Measurements from ENCODE around the gene NKD2. TPM values are rescaled to one million over a fixed set of nuclear protein-coding genes. Genes with fewer than 3 reads are reported as not detected.

The NKD2 gene
- total RNA-seq, 1 experiment from 2014 or later, result 0.21 TPM

DNA sequence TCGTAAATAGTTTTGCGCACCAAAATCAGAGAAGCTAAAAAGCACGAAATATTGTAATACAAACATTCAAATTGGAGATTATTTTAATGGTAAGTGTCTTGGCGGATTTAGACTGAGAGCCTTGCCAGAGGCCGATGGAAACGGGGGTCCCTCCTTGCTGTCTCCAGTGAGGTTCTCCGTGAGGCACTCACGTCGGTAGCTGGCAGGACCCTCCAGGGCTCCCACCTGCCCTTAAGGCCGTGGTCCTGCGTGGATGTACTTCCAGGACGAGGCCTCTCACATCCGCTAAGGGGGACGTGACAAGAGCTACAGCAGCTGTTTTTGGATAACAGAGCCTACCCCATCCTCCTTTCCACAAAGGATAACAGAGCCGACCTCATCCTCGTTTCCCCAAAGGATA, 7.9 kb downstream of the NKD2 start:
- no TSS peak for BruUV-seq (replicated peaks)
- POLR2A ChIA-PET, result interaction anchor here (0.6 kb wide), 1 partner anchor 110 kb away, joined by 3 read pairs; no protein-coding TSS in a partner anchor
- Mint-ChIP-seq H3K4me3 (ENCODE audit: unreplicated experiment) (no peak overlapping the region), H3K36me3 (ENCODE audit: insufficient read depth, unreplicated experiment) (no peaks in the 10 kb centered on the region), H3K27me3 (ENCODE audit: insufficient read depth, unreplicated experiment) (peaks cover 11% of the 10 kb centered on the region), H3K27ac (ENCODE audit: low read depth, unreplicated experiment) (no peak overlapping the region), H3K9me3 (ENCODE audit: unreplicated experiment) (no peaks in the 10 kb centered on the region), H3K4me1 (ENCODE audit: insufficient read depth, unreplicated experiment) (no peaks in the 10 kb centered on the region)
- TF ChIP-seq, protein P1, sequence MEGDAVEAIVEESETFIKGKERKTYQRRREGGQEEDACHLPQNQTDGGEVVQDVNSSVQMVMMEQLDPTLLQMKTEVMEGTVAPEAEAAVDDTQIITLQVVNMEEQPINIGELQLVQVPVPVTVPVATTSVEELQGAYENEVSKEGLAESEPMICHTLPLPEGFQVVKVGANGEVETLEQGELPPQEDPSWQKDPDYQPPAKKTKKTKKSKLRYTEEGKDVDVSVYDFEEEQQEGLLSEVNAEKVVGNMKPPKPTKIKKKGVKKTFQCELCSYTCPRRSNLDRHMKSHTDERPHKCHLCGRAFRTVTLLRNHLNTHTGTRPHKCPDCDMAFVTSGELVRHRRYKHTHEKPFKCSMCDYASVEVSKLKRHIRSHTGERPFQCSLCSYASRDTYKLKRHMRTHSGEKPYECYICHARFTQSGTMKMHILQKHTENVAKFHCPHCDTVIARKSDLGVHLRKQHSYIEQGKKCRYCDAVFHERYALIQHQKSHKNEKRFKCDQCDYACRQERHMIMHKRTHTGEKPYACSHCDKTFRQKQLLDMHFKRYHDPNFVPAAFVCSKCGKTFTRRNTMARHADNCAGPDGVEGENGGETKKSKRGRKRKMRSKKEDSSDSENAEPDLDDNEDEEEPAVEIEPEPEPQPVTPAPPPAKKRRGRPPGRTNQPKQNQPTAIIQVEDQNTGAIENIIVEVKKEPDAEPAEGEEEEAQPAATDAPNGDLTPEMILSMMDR (IDR thresholded peaks at IDR 0.05; ENCODE audit: unreplicated experiment), result no peak
- CTCF ChIA-PET, result interaction anchor here (0.7 kb wide), 1 partner anchor 134 kb away, joined by 3 read pairs; no protein-coding TSS in a partner anchor
- intact Hi-C loops (cut with micrococcal nuclease), result no loop called here
- no peak for DNase-seq (ENCODE audit: unreplicated experiment)

DNA sequence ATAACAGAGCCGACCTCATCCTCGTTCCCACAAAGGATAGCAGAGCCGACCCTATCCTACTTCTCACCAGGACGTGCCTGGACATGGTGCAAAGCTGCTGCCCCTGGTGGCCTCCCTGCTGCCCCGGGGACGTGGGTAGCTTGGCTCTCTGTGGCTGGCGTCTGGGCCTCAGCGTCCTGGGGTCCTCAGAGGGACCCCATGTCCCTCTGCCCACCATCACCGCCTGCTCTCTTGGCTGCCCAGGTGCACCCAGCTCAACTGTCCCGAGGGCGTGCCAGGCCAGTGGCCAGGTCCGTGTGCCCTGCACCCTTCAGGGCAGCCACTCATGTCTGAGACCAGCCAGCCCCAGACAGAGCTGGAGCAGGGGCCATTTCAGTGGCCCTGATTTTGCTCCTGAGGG, 8.5 kb downstream of the NKD2 start:
- CTCF ChIA-PET, result interaction anchor here (0.7 kb wide), 1 partner anchor 133 kb away, joined by 3 read pairs; no protein-coding TSS in a partner anchor
- TF ChIP-seq, protein P1 (IDR thresholded peaks at IDR 0.05; ENCODE audit: unreplicated experiment), result no peak
- DNase-seq (ENCODE audit: unreplicated experiment), result no peak
- Mint-ChIP-seq H3K27me3 (ENCODE audit: insufficient read depth, unreplicated experiment) (peaks cover 5% of the 10 kb centered on the region), H3K4me1 (ENCODE audit: insufficient read depth, unreplicated experiment) (no peaks in the 10 kb centered on the region), H3K9me3 (ENCODE audit: unreplicated experiment) (no peaks in the 10 kb centered on the region), H3K27ac (ENCODE audit: low read depth, unreplicated experiment) (no peak overlapping the region), H3K4me3 (ENCODE audit: unreplicated experiment) (no peak overlapping the region), H3K36me3 (ENCODE audit: insufficient read depth, unreplicated experiment) (no peaks in the 10 kb centered on the region)
- POLR2A ChIA-PET, result no interaction called here
- BruUV-seq (replicated peaks), result no TSS peak
- intact Hi-C loops (cut with micrococcal nuclease), result no loop called here

DNA sequence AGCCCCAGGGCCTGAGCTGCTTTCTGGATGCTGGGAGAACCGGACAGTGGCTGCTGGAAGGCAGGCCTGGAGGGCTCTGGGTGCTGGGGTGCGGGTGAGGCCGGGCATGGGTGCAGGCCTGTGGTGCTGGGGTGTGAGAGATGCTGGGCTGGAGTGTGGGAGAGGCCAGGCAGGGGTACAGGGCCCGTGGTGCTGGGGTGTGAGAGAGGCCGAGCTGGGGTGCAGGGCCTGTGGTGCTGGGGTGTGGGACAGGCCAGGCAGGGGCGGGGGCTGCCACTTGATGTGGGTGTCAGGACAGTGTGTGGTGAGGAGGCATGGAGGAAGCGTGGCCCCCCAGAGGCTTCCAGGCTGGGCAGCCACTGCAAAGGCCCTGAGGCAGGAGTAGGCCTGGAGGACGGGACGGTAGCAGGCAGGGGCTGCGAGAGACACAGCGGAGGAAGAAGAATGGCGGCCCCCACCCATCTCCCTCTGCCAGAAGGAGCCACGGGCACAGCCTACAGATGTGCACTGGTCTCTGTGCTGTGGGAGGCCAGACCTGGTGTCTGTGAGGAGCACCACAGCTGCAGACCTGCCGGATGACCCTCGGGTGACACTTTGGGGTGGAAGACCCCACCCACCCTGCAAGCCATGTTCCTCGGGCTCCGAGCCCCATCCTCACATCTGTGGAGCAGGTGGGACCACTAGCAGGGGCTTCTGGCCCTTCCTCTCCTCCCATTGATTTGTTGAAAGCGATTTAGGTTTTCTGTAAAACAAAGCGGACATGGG, 9.3 kb downstream of the NKD2 start:
- ChIA-PET CTCF (no interaction called here), POLR2A (no interaction called here)
- DNase-seq (ENCODE audit: unreplicated experiment), result no peak
- H3K4me3 Mint-ChIP-seq (ENCODE audit: unreplicated experiment), result no peak overlapping the region
- no peaks in the 10 kb centered on the region for H3K4me1 Mint-ChIP-seq (ENCODE audit: insufficient read depth, unreplicated experiment)
- TF ChIP-seq, protein P1 (IDR thresholded peaks at IDR 0.05; ENCODE audit: unreplicated experiment), result no peak
- H3K36me3 Mint-ChIP-seq (ENCODE audit: insufficient read depth, unreplicated experiment), result no peaks in the 10 kb centered on the region
- H3K27ac Mint-ChIP-seq (ENCODE audit: low read depth, unreplicated experiment), result no peak overlapping the region
- intact Hi-C loops (cut with micrococcal nuclease), result no loop called here
- H3K27me3 Mint-ChIP-seq (ENCODE audit: insufficient read depth, unreplicated experiment), result no peaks in the 10 kb centered on the region
- H3K9me3 Mint-ChIP-seq (ENCODE audit: unreplicated experiment), result no peaks in the 10 kb centered on the region
- no TSS peak for BruUV-seq (replicated peaks)

DNA sequence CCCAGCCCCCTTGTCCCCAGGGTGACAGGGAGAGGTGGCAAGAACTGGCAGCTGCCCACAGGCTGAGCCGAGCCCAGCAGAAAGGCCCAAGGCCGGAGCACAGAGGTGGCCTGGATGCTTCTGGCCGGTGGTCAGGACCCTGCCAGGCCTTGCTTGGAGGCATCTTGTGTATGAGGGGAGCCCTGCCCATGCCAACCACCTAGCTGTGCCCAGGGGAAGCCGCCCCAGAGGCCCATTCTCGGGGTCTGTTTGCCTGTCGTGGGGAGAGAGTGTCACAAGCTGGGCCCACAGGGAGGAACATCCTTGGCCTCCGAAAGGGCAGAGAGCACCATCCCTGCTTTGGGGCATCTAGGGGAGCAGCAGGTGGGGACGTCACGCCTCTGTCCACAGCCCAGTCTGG, 10.0 kb downstream of the NKD2 start:
- no TSS peak for BruUV-seq (replicated peaks)
- Mint-ChIP-seq H3K27me3 (ENCODE audit: insufficient read depth, unreplicated experiment) (no peaks in the 10 kb centered on the region), H3K4me1 (ENCODE audit: insufficient read depth, unreplicated experiment) (no peaks in the 10 kb centered on the region), H3K27ac (ENCODE audit: low read depth, unreplicated experiment) (no peak overlapping the region), H3K4me3 (ENCODE audit: unreplicated experiment) (no peak overlapping the region), H3K9me3 (ENCODE audit: unreplicated experiment) (no peaks in the 10 kb centered on the region), H3K36me3 (ENCODE audit: insufficient read depth, unreplicated experiment) (no peaks in the 10 kb centered on the region)
- ChIA-PET POLR2A (no interaction called here), CTCF (interaction anchor here (0.8 to 1.2 kb wide), 2 partner anchors 8 to 28 kb away, joined by 3 read pairs; no protein-coding TSS in a partner anchor)
- intact Hi-C loops (cut with micrococcal nuclease), result no loop called here
- TF ChIP-seq, protein P1 (IDR thresholded peaks at IDR 0.05; ENCODE audit: unreplicated experiment), result no peak
- no peak for DNase-seq (ENCODE audit: unreplicated experiment)
